ENCODE results near the gene FBXO36.
"Not testable (repeated sequence)": the region's sequence is repeated elsewhere in the genome, so short reads cannot be mapped to it uniquely, and the experiment has no call there.

FBXO36 gene

GRCh38 chr2:229914171-229914570 is 8.1 kb upstream of the FBXO36 start:
- no peak for DNase-seq

DNA sequence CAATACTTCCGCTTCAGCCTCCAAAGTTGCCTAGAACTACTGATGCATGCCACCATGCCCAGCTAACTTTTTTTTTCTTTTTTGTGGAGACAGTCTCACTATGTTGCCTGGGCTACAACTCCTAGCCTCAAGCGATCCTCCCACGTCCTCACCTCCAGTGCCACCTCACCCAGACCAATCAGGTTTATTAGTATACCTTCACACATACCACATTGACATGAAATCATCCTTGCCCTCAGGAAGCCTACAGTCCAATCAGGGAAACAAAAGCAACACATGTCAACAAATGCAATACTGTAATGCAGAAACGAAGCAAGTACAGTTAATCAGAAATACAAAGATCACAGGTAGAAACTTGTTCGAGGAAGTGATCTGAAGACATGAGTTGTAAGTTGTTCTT is 4.5 kb upstream of the FBXO36 start:
- DNase-seq = no peak

GRCh38 chr2:229920011-229920641 is 2.2 kb upstream of the FBXO36 start:
- DNase-seq = no peak

GRCh38 chr2:229921101-229921891 is 1.0 kb upstream of the FBXO36 start:
- DNase-seq = peak; percentile 37

DNA sequence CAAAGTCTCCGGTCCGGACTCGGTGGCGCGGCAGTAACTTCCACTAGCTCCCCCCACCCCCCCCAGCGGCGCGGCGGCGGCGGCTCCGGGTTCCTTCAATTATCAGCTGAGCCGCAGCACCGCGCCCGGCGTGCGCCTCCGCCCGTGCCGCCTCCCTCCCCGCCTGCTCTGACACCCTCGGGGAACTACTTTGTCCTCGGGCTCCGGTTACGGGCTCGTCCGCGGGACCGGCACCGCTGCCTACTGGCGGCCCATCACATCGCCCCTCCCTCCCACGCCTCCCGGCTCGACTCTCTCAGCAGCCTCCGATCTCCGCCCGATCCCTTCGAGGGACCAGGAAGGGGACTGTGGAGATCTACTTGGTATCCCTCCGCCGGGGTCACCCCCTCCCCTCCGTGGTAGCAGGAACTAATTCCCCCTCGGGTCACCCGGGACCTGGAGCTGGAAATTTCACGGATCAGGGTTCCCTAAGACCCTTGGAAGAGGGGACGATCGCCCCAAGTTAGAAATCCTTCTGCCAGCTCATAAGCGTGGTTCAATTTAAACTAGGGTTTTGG is 333 bp upstream of the FBXO36 start, which contains the start of gene TRIP12:
Gene TRIP12 (minus strand): TSS at position 118 of the 557 bp plus-strand sequence. CDS start 41,930 bp downstream, outside the sequence.
- DNase-seq = peak; percentile 62

DNA sequence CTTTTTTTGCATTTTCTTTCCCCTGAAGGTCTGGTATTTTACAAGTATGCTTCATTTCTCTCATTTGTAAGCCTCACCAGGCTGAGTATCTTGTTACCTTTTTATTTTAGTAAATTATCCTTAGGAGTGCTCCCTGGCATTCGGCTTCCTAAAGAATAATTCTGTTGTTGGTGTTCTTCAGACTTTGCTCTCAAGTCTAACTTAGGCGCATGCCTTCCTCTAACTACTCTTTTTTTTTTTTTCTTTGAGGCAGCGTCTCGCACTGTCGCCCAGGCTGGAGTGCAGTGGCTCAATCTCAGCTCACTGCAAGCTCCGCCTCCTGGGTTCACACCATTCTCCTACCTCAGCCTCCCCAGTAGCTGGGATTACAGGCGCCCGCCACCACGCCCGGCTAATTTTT is 2.2 kb downstream of the FBXO36 start:
- not testable (repeated sequence) for DNase-seq

DNA sequence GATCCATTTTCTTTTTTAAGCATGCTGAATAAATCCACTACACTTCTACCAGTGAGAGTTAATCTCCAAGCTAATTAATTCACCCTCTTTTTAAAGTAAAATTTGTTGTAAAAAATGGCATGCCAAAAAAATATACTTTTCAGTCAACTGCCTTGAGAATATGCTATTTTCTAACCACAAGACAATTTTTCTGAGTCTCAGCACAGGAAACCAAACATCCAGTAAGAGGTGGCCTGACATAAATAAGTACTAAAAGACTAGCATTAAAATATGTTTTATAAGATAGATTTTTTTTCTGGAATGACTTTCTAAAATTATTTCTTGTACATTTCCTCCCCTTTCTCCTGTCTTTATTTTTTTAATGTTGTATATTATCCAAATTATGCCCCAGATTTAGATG is 2.9 kb downstream of the FBXO36 start:
- DNase-seq = no peak

DNA sequence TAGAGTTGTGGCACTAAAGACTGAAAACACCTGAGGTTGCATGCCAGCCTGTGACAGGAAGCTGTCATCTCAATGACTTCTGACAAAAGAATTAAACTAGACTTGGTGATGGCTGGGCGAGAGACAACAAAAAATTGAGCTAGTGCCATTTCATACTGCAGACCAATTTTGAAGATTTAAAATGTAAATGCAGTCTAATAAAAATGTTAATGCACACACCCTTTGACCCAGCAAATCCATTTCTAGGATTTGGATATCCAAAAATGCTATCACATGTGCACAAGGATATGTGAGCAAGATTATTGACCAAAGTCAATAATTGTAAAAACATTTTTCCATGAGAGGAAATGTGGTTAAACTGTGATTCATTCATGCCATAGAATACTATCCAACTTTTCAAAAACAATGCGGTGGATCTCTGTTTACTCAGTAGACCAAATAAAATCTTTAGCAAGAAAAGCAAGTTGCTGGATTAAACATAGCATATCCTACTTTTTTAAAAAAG is 5.6 kb downstream of the FBXO36 start:
- DNase-seq = no peak

- DNase-seq = no peak
Observed at GRCh38 chr2:229930656-229931055, 8.4 kb downstream of the FBXO36 start.

DNA sequence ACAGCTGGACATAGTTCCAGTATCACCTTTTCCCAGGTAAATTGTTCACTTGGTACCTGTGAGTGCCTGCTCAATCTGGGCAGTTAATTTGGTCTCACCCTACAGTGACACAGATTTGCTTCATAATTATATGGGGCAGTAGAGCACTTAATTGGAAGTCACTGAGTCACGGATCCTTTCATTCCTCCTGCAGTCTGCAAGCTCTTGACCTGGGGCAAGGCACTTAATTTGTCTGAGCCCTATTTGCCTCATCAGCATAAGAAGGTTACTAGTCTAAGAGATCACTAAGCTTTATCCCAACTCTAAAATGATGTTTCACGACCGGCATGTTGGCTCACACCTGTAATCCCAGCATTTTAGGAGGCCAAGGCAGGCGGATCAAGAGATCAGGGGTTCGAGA is 8.9 kb downstream of the FBXO36 start:
- no peak for DNase-seq

DNA sequence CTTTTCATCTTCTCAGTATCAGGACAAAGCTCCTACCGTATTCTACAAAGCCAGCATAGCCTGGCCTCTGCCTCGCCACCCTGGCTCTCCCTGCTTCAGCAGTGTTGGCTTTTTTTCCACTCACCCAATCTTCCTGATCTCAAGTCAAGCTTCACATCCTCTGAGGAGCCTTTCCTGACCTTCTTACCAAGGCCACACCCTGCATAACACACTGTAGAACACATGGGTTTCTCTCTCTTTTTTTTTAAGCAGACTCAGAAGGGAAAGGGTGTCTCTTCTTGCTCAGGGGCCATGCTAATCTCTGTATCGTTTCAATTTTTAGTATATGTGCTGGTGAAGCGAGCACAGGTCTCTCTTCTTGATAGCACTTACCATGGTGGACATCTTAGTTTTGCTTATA is 15.2 kb downstream of the FBXO36 start:
- no peak for DNase-seq

DNA sequence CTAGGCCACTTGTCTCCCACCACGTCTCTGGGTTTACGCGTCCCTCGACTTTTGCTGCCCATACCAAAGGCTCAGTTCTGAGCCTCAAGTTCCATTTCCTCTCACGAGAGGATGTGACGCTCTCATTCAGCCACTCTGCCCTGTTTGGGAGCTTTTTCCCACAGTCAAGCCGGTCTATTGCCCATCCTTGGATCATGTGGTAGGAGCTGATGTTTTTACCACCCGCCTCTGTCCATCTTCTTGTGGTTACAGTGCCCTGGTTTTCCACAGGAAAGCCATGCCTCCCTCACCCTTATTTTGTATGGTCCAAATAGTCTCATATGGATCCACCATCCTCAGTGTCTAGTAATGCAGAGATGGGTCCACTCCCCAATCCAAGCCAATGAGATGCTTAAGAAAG is 20.4 kb downstream of the FBXO36 start:
- DNase-seq = no peak

- DNase-seq = no peak
Observed at GRCh38 chr2:229943171-229943570, 20.9 kb downstream of the FBXO36 start.

GRCh38 chr2:229943770-229944449 is 21.6 kb downstream of the FBXO36 start:
- no peak for DNase-seq

GRCh38 chr2:229945975-229946374 is 23.7 kb downstream of the FBXO36 start:
- no peak for DNase-seq

DNA sequence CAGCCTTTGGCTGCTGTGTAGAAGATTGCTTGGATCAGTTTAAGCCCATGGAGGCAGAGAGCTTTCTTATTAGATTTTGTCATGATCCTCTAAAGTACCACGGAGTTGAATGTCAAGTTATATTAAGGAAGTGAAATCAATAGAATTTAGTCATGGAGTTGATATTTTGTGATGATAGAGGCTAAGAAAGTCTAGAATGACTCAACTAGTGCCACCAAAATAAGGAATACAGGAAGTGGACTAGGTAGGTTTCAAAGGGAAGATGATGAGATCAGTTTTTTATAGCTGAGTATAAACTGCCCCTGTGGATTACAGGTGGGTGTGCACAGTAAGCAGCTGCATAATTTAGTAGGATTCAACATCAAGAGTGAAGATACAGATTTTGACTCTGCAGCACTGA is 25.2 kb downstream of the FBXO36 start:
- no peak for DNase-seq

DNA sequence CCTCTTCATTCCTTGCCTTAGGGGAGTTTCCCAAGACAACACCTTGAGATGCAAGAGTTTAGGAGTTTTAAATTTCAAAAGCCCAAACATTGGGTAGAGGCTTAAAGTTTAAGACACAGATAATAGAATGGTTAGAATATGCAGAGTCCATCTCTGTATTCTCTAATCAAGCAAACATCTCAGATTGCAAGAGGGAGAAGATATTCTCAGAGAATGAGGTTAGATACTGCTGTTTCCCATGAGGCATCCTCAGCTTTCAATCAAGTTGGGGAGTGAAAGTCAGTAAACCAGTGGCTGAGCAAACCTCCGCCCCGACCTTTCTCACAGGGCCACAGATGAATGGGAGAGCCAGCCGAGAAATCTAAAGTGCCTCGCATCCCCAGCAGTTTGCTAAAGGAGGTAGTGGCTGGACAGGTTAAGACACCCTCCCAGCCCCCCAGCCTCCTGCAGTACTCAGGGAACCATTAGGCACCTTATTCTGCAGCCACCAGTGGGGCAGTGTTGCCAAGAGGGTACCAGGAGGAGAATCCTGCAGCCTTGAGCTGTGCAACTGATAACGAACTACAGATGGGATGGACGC is 30.0 kb downstream of the FBXO36 start:
- no peak for DNase-seq

GRCh38 chr2:229955663-229956062 is 33.4 kb downstream of the FBXO36 start:
- DNase-seq = no peak

DNA sequence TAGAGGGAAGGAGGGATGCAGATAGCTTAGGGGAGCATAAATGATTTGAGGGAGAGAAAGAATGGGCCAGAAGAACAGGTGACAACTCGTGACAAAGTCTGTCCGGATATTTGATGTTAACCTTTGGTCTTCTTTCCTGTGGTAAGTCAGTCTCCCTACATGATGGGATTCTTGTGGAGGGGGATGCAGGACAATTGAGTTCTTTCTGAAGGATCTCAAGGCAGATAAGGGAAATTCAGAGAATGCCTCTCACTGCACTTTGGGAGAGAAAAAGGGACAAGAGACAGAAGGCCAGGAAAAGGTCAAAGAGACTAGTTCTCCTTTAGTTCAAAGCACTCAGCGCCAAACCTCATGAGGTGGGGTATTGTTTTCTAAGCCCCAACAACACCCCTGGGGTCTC is 34.2 kb downstream of the FBXO36 start:
- no peak for DNase-seq

- not testable (repeated sequence) for DNase-seq
Observed at GRCh38 chr2:229963596-229963995, 41.3 kb downstream of the FBXO36 start.

- DNase-seq = no peak
Observed at GRCh38 chr2:229969921-229970320, 47.6 kb downstream of the FBXO36 start.

GRCh38 chr2:229970406-229970805 is 48.1 kb downstream of the FBXO36 start:
- no peak for DNase-seq

GRCh38 chr2:229971298-229971790 is 49.0 kb downstream of the FBXO36 start:
- DNase-seq = no peak

All from 8988T (cell line).